Activated naive CD4-positive, alpha-beta T cell (primary cell): Measurements from ENCODE around the gene RANBP9.
A peak's percentile ranks its signal among the peaks of the same experiment; 100 is the strongest.

ENCODE experiments used
- DNase-seq, 4 experiments: peaks; one replicate each; lab custom pipeline; 2025; lab: John Stamatoyannopoulos, UW

Gene RANBP9

DNA sequence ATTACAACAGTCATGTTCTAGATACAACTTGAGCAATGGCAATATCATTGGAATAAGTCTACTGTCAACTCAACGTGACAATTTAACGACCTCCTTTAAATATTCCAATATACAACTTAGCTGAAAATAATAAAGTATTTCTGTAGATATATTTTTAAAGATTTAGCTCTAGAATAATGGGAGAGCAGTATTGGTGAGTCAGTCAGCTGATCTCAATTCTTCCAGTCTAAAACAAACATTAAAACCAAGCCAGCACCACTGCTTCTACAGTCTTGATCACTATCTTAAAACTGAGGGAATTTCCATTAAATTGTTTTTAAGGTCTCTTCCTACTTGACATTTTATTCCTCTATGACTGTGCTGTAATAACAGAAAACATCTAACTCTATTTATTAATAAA lies 58.3 kb downstream of the RANBP9 start:
- DNase-seq = no peak

DNA sequence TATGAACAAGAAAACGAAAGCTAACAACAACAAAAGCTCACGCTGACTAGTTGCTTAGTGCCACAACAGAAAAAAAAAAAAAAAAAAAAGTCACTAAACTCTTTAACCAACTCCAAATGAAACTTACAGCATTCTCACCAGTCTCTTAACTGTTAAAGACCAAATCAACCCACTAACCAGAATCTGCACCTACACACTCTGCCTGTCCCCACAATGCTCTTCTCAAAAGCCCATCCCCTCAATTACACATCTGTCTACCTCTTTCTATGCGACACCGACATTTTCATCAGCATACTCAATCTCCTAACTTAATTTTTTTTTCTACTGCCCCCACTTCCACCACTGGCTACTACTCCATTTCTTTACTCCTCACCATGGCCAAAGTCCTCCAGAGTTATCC lies 62.2 kb downstream of the RANBP9 start:
- DNase-seq = no peak

DNA sequence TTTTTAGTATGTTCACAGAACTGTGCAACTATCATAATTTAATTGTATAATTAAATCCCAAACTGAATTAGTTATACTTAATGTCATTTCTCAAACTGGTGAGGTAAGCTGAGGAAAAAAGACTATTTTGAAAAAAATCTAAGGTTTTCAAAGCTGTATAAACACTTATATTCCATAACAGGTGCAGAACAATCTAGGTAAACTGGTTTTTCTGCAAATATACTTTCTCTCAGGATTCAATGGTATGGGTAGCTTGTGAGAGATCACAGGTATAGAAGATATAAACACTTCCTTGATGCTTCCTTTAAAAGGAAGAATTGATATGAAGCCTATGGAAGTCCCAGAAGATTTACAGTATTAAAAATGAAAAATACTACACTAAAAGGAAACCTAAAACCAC lies 62.8 kb downstream of the RANBP9 start:
- no peak for DNase-seq

DNA sequence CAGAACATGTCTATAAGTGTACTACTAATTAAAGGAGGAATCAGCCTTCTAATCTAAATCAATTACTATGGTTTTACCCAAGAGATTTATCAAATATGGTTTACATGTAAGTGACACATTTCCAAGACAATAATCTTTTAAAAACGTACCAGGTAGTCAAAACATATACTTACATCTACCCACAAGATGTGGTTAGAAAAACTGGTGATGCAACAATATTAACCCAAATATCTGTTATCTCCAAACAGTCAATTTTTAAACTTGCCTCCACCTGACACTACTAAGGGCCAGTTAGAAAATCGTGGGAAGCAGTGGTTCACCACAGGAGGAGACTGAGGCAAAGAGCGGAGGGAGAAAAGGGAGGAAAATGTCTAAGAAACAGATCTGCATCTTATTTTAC lies 68.5 kb downstream of the RANBP9 start:
- no peak for DNase-seq

DNA sequence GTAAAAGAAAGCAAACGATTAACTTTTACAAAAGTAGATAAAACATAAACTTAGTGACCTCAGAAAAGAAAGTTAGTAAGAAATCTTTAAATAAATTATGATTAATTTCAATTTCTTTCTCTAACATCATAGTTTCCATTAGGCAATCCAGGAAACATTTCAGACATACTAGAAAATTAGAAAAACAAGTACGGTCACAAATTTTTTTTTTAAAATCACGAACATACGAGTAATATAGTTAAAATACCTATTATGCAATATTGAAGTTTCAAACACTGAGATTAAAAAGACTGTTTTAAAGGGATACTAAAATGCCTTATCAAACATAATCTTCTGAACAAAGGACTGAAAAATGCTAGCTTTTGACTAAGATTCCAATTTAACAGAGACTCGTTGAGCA lies 70.3 kb downstream of the RANBP9 start:
- DNase-seq = no peak

DNA sequence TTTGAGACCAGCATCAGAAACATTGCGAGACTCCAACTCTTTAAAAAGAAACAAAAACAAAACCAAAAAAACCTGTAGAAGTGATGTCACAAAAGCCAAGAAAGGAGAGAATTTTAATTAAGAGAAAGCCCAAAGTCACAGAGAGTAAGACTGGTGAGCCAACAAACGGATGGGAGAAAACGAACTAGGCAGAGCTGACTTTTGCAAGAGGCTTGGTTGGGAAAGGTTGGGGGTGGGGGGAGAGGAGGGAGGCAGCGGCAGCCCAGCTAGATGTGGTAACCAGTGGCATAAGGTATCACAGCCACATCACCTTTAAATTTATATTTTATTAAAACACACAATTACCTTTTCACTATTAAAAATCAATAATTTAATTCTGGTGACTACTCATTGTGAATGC lies 73.0 kb downstream of the RANBP9 start:
- no peak for DNase-seq

DNA sequence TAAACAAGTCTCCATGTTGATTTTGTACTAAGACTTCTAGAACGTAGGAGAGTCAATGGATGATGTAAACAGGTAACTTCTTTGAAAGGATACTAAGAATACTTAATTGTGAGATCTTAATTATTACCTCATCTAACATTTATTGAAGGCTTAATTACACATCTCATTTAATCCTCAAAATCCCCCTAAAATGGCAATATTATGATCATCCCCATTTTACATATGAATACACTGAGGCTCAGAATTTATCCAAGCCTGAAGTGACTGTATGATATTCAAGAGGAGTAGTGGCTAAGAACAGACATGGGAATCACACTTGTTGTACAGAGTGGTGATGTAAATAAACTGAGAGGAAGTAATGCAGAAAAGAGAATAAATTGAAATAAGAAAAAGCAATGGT lies 73.6 kb downstream of the RANBP9 start:
- DNase-seq = no peak

DNA sequence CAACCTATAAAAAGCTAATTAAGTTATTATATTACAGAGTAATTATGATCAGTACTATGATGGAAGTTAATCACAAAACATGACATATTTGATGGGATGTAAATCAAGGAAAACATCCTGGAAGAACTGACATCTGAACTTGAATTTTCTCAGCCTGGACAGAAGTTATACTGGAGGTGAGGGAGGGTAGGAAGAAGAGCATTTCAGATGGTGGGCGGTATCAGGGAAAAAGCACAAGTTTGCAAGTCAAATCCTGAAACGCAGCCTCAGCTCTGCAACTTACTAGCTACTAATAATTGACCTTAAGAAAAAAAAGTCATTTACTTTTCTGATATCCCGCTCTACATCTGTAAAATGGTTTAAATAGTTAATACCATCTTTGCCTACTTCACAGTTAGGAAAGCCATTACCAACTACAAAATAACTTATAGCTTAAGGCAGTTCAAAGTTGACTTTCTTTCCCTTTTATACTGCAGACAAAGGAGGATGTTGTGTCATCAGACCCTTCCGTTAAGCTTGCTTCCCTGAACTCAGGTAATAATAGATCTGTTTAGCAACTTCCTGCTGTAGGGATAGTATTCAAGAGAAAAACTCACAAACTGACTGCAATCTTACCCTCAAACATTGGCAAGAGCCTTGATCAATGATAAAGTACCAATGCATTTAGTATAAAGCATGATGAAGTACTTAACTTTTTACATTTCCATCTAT lies 75.5 kb downstream of the RANBP9 start:
- no peak for DNase-seq

DNA sequence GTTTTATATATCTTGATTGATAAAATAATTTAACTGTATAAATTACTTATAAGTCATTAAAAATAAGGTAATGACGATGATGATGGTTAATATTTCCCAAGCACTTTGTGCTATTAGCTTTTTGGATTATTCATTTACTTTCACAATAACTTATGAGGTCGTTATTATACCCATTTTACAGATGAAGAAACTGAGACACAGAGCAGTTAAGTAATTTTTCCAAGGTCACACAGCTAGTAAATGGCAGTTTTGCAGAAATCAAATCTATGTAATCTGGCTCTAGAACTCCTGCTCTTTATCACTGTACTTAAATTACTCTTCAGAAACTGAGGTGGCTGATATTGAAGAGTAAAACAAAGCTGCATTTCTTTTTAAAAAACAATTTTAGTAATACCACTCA lies 78.3 kb downstream of the RANBP9 start:
- no peak for DNase-seq

DNA sequence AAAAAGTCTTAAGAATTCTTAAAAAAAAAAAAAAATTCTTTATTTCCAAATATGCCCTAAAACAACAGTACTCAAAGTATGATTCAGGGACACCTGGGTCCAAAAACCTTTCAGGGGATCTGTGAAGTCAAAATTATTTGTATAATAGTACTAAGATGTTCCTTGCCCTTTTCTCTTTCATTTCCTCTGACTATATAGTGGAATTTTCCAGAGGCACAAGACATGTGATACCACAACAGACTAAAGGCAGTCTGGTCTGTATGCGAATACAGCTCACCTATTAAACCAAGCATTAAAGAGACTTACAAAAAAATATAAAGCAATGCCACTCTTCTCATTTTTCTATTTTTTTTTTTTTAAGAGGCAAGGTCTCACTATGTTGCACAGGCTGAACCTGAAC lies 81.1 kb downstream of the RANBP9 start:
- DNase-seq = no peak

DNA sequence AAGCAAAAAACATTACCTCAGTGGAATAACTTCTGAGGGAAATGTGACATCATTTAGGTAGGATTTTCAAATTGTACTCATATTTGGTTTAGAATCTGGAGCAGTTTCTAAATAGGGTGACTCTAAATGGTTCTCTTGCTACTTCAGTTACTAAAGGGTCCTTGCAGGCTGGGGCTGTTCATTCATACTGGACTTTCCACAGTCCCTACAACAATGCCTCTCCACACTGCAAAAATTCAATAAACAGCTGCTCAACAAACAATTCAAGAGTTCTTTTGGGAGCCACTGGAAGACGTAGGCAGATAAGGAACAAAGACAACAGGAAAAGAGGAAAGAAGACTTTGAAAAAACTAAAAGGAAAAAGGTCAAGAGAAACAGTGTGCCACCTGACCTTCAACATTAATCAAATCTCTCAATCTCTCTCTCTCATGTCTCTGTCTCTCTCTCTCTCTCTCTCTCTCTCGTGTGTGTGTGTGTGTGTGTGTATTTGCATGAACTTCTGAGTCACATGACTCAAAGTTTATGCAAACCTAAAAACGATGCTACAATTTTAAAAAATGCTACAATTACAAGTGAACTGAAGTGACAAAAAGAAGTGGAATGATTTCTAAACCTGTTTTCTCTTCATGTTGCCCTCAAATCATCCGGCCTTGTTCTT lies 82.0 kb downstream of the RANBP9 start:
- no peak for DNase-seq

DNA sequence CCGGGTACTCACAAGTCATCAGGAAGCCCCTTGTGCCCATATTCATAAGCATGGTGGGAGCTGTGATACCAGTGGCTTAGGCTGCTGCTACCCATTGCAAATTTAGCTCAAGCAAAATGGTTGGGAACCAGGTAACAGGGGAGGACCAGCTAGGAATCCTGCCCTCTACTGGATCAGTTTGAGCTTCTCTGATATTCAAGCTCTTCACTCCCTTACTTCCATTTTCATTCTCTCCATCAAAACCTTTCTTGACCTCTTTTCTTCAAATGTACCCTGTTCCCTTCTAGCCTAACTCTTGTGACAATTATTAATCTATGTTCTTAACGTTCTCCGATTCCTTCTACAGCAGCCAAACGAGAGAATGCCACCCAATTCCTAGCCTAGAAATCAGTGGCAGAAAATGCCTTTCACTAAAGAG lies 86.8 kb downstream of the RANBP9 start:
- DNase-seq = no peak

DNA sequence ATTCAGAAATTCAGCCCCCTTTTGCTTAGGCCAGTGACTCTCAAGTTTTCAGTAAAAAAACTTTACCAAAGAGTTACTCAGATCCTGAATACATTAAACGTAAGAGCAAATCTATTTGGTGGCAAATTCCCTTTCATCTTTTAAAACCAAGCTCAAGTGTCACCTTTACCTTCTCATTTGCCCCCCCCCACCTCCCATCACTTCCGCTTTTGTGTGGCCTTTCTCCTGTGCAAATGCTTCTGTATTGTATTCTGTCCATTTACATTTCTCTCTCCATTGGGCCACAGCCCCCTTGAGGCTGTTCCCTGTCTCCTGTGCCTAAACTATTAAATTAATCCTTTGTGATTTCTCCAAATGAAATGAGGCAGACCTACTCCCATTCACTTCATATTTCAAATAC lies 94.6 kb downstream of the RANBP9 start:
- no peak for DNase-seq

DNA sequence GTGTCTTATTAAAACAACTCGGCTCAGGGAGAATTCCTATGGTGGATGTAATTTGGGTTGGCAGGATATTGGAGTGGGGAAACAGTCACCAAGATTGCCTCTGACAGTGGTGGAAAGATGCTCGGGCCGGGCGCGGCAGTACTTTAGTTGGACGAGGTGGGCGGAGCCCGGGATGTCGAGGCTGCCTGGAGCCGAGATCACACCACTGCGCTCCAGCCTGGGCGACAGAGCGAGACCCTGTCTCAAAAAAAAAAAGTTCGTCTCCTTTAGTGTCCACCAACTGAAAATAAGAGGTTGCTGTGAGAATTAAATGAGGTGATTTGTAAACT lies 95.9 kb downstream of the RANBP9 start:
- peak in 3 of 4 experiments; percentile 13 to 25 (median 14) for DNase-seq

DNA sequence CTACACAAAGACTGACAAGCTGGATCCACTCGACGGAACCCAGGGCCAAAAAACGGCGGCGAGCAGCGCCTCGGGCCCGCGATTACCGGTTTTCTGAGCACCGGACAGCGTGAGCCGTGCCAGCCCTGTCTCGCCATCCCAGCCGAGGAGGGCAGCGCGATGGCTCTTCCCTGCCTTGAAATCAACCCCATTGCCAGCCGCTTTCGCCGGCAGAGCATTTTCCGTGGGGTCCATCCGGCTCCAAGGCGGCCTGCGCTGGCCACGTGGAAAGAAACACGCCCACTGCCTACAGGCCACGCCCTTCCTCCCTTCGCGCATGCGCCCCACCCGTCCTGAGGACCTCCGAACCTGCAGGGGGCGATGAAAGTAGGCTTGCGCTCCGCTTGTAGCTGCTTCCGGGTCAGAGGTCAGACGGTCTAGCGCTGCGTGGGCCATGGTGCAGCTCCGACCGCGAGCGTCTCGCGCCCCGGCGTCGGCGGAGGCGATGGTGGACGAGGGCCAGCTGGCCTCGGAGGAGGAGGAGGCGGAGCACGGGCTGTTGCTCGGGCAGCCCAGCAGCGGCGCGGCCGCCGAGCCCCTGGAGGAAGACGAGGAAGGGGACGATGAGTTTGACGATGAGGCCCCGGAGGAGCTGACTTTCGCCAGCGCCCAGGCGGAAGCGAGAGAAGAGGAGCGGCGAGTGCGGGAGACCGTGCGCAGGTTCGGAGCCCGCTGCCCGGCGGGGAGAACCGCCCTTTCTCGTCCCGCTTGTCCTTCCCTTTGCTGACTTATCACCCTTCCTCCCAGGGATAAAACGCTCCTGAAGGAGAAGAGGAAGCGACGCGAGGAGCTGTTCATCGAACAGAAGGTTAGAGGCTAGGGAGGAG lies 96.5 kb downstream of the RANBP9 start, which contains the start of gene NOL7:
Gene NOL7, plus strand, starts transcription at position 410 of the 866 bp plus-strand sequence. Its CDS starts 24 bp downstream, at position 434.
- DNase-seq = peak; percentile 96 to 99 (median 97)

DNA sequence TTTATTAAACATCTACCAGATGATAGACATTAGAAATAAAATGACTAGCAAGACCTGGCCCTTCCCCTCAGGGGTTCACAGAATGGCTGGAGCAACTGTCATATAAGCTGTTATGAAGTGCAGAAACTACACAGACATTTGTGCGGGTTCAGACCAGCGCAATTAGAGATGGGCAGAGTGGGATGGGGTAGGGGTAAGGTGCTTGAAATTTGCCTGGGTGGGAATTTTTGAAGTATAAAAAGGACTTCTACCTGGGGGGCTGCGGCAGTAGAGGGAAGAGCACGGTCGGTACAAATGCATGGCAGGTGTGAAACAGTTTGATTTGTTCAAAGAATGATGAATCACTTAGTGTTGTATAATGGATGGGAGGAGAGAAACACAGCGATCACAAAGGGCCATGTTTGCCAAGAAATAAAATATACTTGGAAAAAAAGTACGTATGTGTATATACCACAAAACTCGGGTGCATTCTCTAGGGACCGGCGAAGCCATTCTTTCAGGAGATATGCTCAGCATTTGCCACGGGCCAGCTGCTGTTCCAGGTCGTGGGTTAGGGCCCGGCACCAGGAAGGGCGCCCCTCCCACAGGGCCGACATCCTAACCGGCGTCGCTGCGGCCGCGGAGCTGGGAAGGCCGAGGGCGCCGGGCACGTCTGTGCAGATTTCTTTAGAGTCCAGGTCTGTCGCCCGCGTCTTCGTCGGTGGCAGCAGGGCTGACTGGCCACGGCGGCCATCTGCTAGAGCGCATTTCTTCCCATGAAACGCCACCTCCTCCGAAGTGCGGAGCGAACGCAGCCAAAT lies 97.3 kb downstream of the RANBP9 start:
- DNase-seq = peak; percentile 25 to 49 (median 28)

DNA sequence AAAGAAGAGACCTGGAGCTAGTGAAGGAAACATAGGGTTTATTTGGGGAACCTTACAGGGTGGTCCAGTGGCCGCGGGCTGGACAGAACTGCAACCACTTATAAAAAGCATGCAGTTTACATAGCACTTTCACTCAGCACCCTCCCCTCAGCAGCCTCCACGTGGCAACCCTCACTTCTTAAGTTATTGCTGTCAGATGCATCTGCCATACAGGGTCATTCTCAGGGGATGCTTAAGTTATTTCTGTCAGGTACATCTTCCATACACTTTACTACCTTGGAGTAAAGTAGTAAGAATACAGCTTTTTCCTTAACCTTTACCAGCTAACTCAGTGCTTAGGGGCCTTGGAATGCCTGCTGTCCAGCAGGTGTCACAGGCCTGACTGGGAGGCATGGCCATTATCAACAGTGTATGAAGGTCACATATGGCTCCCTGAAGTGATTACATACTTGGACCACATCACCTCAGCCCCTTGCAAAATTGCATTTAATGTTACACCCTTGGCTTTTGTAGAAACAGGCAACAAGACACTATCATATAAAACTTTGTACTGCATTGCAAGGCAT lies 98.5 kb downstream of the RANBP9 start:
- no peak for DNase-seq

DNA sequence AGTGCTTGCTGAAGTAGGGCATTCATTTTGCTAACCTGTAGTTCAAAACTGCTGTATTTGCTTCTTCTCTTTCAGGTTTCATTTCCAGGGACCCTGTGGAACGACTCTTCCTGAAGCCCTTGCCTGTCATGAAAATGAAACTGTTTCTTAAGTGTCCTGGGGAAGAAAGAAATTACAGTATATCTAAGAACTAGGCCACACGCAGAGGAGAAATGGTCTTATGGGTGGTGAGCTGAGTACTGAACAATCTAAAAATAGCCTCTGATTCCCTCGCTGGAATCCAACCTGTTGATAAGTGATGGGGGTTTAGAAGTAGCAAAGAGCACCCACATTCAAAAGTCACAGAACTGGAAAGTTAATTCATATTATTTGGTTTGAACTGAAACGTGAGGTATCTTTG lies 99.9 kb downstream of the RANBP9 start:
- DNase-seq = no peak

DNA sequence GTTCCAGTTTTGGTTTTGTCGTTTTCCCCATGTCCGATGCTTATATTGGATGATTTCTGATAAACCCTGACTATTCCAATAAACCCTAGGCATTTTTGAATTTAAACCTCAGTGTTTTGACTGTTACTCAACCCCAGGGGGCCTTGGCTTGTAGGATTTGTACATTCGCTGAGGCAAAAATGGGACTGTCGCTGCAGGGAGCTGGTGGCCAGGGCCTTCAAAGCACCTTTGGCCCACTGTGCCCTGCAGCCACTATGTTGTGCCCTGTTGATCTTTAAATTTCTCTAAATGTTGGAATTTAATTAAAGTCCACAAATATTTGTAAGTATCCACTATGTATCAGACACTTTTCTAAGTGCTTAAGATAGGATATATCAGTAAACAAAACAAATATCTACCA lies 106.0 kb downstream of the RANBP9 start:
- no peak for DNase-seq

DNA sequence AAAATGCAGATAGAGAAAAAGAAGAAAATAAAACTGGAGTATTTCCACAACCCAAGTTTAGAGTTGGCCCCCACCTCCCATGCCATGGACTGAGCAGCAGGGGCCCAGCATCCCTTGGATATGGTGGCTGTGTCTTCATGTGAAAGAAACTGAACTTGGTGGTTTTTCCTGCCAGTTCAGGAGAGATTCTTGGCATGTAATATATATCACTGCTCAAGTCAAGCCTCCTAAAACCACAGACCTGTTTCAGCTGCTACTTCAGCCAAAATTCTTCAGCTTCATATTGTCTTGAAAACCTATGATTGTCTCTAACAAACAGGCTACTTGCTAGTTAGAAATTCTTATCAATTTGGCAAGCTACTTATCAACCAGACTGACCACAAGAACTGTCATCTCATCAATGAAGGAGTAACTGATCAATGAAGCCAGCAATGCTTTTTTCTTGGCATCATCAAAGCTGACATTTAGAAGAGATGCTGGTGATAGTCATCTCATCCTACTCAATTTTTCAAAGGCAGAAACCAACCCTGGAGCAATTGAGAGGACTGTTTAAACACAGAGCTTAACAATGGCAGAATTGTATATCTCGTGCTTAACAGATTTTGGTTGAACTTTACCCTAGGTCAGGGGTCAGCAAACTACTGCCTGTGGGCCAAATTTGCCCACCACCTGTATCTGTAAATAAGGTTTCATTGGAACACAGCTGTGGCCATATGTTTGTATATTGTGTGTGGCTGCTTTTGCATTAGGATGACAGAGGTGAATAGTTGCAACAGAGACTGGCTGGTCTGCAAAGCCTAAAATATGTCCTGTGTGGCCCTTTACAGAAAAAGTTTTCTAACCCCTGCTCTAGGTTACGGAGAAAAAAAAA lies 106.9 kb downstream of the RANBP9 start:
- no peak for DNase-seq

DNA sequence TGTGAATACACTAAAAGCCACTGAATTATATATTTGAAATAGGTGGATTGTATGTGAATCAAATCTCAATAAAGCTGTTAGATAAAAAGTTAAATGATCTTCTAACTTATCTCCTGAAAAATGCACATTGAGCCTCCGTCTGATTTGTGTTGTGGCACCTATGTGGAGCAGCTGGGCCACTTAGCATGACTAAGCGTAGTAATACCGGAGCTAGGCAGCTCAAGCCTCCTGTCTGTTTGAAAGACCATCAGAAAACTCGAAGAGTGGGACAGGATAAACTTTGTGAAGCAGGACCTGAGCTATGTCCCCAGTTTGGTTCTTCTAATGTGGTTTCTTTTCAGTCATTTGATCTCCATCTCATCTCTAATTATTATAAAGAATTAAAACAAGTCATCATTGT lies 107.5 kb downstream of the RANBP9 start:
- no peak for DNase-seq
